ENCODE data around the gene LDLRAD4. TPM values are rescaled to one million over a fixed set of nuclear protein-coding genes. Genes with fewer than 3 reads are reported as not detected.

The LDLRAD4 gene
- polyA plus RNA-seq, 1 experiment, result not detected

- H3K27ac ChIP-seq (ENCODE audit: low read depth, low read length), result no peak overlapping the region
- CTCF ChIA-PET, result interaction anchor here (0.5 kb wide), 1 partner anchor 857 kb away, joined by 6 read pairs; no protein-coding TSS in a partner anchor
- no peaks in the 10 kb centered on the region for H3K27me3 ChIP-seq (ENCODE audit: control insufficient read depth, insufficient read depth, low read length)
- DNase-seq (ENCODE audit: low read depth, low spot score), result no peak
- no peaks in the 10 kb centered on the region; the same call in 1 of the 2 replicates for H3K9me3 ChIP-seq (ENCODE audit: control insufficient read depth, insufficient read depth, low read length)
- POLR2A ChIA-PET, result no interaction called here
- H3K4me3 ChIP-seq (ENCODE audit: low read depth, low read length), result no peak overlapping the region
- no peak for TF ChIP-seq CTCF (IDR thresholded peaks at IDR 0.05; ENCODE audit: low read depth, low read length)
These were observed 304.5 kb downstream of the LDLRAD4 start for GRCh38 chr18:13522861-13523660.

GRCh38 chr18:13524054-13524453 is 305.5 kb downstream of the LDLRAD4 start:
- TF ChIP-seq CTCF (IDR thresholded peaks at IDR 0.05; ENCODE audit: low read depth, low read length), result no peak
- Histone ChIP-seq H3K4me3 (ENCODE audit: low read depth, low read length) (no peak overlapping the region), H3K27ac (ENCODE audit: low read depth, low read length) (no peak overlapping the region), H3K27me3 (ENCODE audit: control insufficient read depth, insufficient read depth, low read length) (no peaks in the 10 kb centered on the region), H3K9me3 (ENCODE audit: control insufficient read depth, insufficient read depth, low read length) (no peaks in the 10 kb centered on the region; the same call in 1 of the 2 replicates)
- no peak for DNase-seq (ENCODE audit: low read depth, low spot score)
- ChIA-PET POLR2A (no interaction called here), CTCF (no interaction called here)

- H3K4me3 ChIP-seq (ENCODE audit: low read depth, low read length), result no peak overlapping the region
- CTCF ChIA-PET, result no interaction called here
- POLR2A ChIA-PET, result no interaction called here
- no peaks in the 10 kb centered on the region for H3K27me3 ChIP-seq (ENCODE audit: control insufficient read depth, insufficient read depth, low read length)
- no peaks in the 10 kb centered on the region; the same call in 1 of the 2 replicates for H3K9me3 ChIP-seq (ENCODE audit: control insufficient read depth, insufficient read depth, low read length)
- no peak for DNase-seq (ENCODE audit: low read depth, low spot score)
- H3K27ac ChIP-seq (ENCODE audit: low read depth, low read length), result no peak overlapping the region
- no peak for TF ChIP-seq CTCF (IDR thresholded peaks at IDR 0.05; ENCODE audit: low read depth, low read length)
These were observed 306.3 kb downstream of the LDLRAD4 start for GRCh38 chr18:13524811-13525210.

GRCh38 chr18:13525381-13526029 is 306.9 kb downstream of the LDLRAD4 start:
- no peak for DNase-seq (ENCODE audit: low read depth, low spot score)
- no peak for TF ChIP-seq CTCF (IDR thresholded peaks at IDR 0.05; ENCODE audit: low read depth, low read length)
- POLR2A ChIA-PET, result no interaction called here
- no peak overlapping the region for H3K4me3 ChIP-seq (ENCODE audit: low read depth, low read length)
- CTCF ChIA-PET, result no interaction called here
- no peak overlapping the region for H3K27ac ChIP-seq (ENCODE audit: low read depth, low read length)
- peaks cover 3% of the 10 kb centered on the region for H3K27me3 ChIP-seq (ENCODE audit: control insufficient read depth, insufficient read depth, low read length)
- no peaks in the 10 kb centered on the region; the same call in 1 of the 2 replicates for H3K9me3 ChIP-seq (ENCODE audit: control insufficient read depth, insufficient read depth, low read length)

- H3K27ac ChIP-seq (ENCODE audit: low read depth, low read length), result no peak overlapping the region
- peaks cover 4% of the 10 kb centered on the region for H3K27me3 ChIP-seq (ENCODE audit: control insufficient read depth, insufficient read depth, low read length)
- H3K9me3 ChIP-seq (ENCODE audit: control insufficient read depth, insufficient read depth, low read length), result no peaks in the 10 kb centered on the region; the same call in 1 of the 2 replicates
- H3K4me3 ChIP-seq (ENCODE audit: low read depth, low read length), result no peak overlapping the region
- POLR2A ChIA-PET, result no interaction called here
- TF ChIP-seq CTCF (IDR thresholded peaks at IDR 0.05; ENCODE audit: low read depth, low read length), result no peak
- DNase-seq (ENCODE audit: low read depth, low spot score), result no peak
- CTCF ChIA-PET, result no interaction called here
These were observed 308.0 kb downstream of the LDLRAD4 start for GRCh38 chr18:13526519-13526918.
